ENCODE measurements around the gene RABEP2. TPM values are rescaled to one million over a fixed set of nuclear protein-coding genes. Genes with fewer than 3 reads are reported as not detected.

RABEP2 gene
- total RNA-seq, 1 experiment from 2014 or later = 17.5 TPM

- Mint-ChIP-seq H3K9me3 (no peaks in the 10 kb centered on the region), H3K4me1 (no peaks in the 10 kb centered on the region), H3K27ac (no peak overlapping the region), H3K27me3 (ENCODE audit: low read depth) (no peaks in the 10 kb centered on the region), H3K4me3 (no peak overlapping the region), H3K36me3 (ENCODE audit: insufficient read depth in 1 of 3, low read depth in 3 of 3) (peaks cover 4 to 46% (median 36%) of the 10 kb centered on the region in 3 experiments; a peak in 6 of 7 replicates)
- H2BK12ac ChIP-seq (ENCODE audit: insufficient read length, low read depth, low read length) = no peak overlapping the region
- WGBS (ENCODE audit: extremely low coverage, insufficient read length, low lambda C conversion rate) = no CpG with 5 or more reads among the region's 7 CpGs
- H2BK20ac ChIP-seq (ENCODE audit: low read depth, low read length, poor library complexity, severe bottlenecking) = no peak overlapping the region
- H4K91ac ChIP-seq (ENCODE audit: insufficient read length, low read depth, low read length) = no peak overlapping the region
- no peak overlapping the region for H3K4me2 ChIP-seq (ENCODE audit: insufficient read depth, insufficient read length, low read length)
- no peak overlapping the region for H2BK15ac ChIP-seq (ENCODE audit: low read depth, low read length)
- H2AK5ac ChIP-seq (ENCODE audit: insufficient read length, low read length) = no peak overlapping the region
- no peak for TF ChIP-seq CTCF (conservative IDR thresholded peaks at IDR 0.05)
- H3K23ac ChIP-seq (ENCODE audit: insufficient read length, low read depth, low read length) = no peak overlapping the region
- H3K14ac ChIP-seq (ENCODE audit: insufficient read depth, low read length) = no peak overlapping the region
- no peaks in the 10 kb centered on the region for H3K4me1 ChIP-seq (ENCODE audit: insufficient read depth, low read length)
- no peak overlapping the region for H3K9ac ChIP-seq (ENCODE audit: extremely low read depth, insufficient read length, low read length)
- H3K18ac ChIP-seq (ENCODE audit: insufficient read length, low read depth, low read length) = no peak overlapping the region
- H3K4ac ChIP-seq (ENCODE audit: low read depth, low read length) = no peak overlapping the region
- H2AFZ ChIP-seq (ENCODE audit: low read length) = no peak overlapping the region
- no peaks in the 10 kb centered on the region for H3K79me1 ChIP-seq (ENCODE audit: insufficient read depth, low read depth, low read length, poor library complexity, severe bottlenecking)
- H4K8ac ChIP-seq (replicated peaks; ENCODE audit: insufficient read length, low read depth, low read length) = no peak overlapping the region
- H3K9me3 ChIP-seq (ENCODE audit: control insufficient read depth, low read depth, low read length) = no peaks in the 10 kb centered on the region
- H4K20me1 ChIP-seq (ENCODE audit: control insufficient read depth, insufficient read depth, insufficient read length) = no peaks in the 10 kb centered on the region
- H4K5ac ChIP-seq (ENCODE audit: insufficient read length, low read depth, low read length) = no peak overlapping the region
- H3K56ac ChIP-seq (ENCODE audit: insufficient read length, low read depth, low read length) = no peak overlapping the region
- no peak overlapping the region for H3T11ph ChIP-seq (ENCODE audit: low read length)
- H2BK120ac ChIP-seq (ENCODE audit: low read depth, low read length, poor library complexity, severe bottlenecking) = no peak overlapping the region
- DNase-seq = no peak
- no peak overlapping the region for H2BK5ac ChIP-seq (ENCODE audit: insufficient read length, low read length)
- H3K27ac ChIP-seq (ENCODE audit: insufficient read length, low read depth, low read length) = no peak overlapping the region
- no peaks in the 10 kb centered on the region for H3K23me2 ChIP-seq (ENCODE audit: insufficient read length, low read depth, low read length, poor library complexity, severe bottlenecking)
- H3K27me3 ChIP-seq (ENCODE audit: insufficient read depth, low read length) = no peaks in the 10 kb centered on the region
- H3K79me2 ChIP-seq (ENCODE audit: insufficient read depth, low read length) = no peaks in the 10 kb centered on the region
These were observed 7.9 kb downstream of the RABEP2 start for GRCh38 chr16:28917095-28917494.
